ENCODE data around the gene NPM1. TPM values are rescaled to one million over a fixed set of nuclear protein-coding genes. Genes with fewer than 3 reads are reported as not detected.
A peak's percentile ranks its signal among the peaks of the same experiment; 100 is the strongest.
"Not testable (repeated sequence)": the region's sequence is repeated elsewhere in the genome, so short reads cannot be mapped to it uniquely, and the experiment has no call there.

NPM1 gene
- total RNA-seq, 2 donors from 2014 or later = 500 to 508 TPM

GRCh38 chr5:171379961-171380360, 7.7 kb upstream of the NPM1 start:
- DNase-seq (ENCODE audit: low spot score) = peak; percentile 58
- intact Hi-C loops (cut with DNase I) = no loop called here

DNA sequence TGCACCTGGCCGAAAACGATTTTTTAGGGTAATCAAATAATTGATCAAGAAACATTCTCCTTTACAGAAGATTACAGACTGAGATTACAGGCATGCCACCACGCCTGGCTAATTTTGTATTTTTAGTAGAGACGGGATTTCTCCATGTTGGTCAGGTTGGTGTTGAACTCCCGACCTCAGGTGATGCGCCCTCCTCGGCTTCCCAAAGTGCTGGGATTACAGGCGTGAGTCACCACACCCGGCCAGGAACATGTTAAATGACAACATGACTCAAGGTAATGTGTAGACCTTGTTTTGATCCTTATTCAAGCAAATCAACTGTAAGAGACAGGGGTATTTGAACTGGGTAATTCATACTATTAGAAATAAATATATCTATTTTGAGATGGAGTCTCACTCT, 3.2 kb upstream of the NPM1 start:
- DNase-seq (ENCODE audit: low spot score); intact Hi-C loops (cut with DNase I): not testable (repeated sequence)

DNA sequence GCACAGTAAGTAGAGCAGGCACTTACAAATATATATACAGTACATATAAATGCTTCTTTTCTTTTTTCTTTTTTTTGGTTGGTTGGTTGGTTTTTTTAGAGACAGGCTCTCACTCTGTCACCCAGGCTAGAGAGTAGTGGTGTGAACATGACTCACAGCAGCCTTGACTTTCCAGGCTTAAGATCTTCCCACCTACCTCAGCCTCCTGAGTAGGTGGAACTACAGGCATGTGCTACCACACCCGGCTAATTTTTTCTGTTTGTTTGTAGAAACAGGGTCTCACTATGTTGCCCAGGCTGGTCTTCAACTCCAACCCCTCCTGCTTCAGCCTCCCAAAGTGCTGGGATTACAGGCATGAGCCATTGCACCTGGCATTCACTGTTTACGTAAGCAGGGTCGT, 2.6 kb upstream of the NPM1 start:
- intact Hi-C loops (cut with DNase I); DNase-seq (ENCODE audit: low spot score): not testable (repeated sequence)

DNA sequence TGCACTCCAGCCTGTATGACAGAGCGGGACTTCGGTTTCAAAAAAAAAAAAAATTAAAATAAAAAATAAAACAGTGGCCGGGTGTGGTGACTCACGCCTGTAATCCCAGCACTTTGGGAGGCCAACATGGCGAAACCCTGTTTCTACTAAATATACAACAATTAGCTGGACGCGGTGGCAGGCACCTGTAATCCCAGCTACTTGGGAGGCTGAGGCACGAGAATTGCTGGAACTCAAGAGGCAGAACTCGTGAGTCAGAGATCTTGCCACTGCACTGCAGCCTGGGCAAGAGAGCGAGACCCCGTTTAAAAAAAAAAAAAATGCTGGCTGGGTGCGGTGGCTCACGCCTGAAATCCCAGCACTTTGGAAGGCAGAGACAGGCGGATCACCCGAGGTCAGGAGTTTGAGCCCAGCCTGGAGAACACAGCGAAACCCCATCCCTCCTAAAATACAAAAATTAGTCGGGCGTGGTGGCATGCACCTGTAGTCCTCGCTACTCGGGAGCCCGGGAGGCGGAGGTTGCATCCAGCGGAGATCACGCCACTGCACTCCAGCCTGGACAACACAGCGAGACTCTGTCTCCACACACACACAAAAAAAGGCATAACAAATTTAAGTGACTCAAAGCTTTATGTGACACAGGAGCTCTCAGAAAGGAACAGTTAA, 1.5 kb upstream of the NPM1 start:
- peak; percentile 41 for DNase-seq (ENCODE audit: low spot score)
- intact Hi-C loops (cut with DNase I) = no loop called here

- intact Hi-C loops (cut with DNase I) = no loop called here
- no peak for DNase-seq (ENCODE audit: low spot score)
Observed at GRCh38 chr5:171386861-171387344, 746 bp upstream of the NPM1 start.

GRCh38 chr5:171387970-171388815, 544 bp downstream of the NPM1 start:
- intact Hi-C loops (cut with DNase I) = no loop called here
- peak; percentile 93 for DNase-seq (ENCODE audit: low spot score)

- intact Hi-C loops (cut with DNase I) = no loop called here
- DNase-seq (ENCODE audit: low spot score) = no peak
Observed at GRCh38 chr5:171388816-171389168, 1.1 kb downstream of the NPM1 start.

GRCh38 chr5:171390883-171391677, 3.4 kb downstream of the NPM1 start:
- no peak for DNase-seq (ENCODE audit: low spot score)
- intact Hi-C loops (cut with DNase I) = no loop called here

- intact Hi-C loops (cut with DNase I) = no loop called here
- DNase-seq (ENCODE audit: low spot score) = no peak
Observed at GRCh38 chr5:171391996-171392577, 4.4 kb downstream of the NPM1 start.

DNA sequence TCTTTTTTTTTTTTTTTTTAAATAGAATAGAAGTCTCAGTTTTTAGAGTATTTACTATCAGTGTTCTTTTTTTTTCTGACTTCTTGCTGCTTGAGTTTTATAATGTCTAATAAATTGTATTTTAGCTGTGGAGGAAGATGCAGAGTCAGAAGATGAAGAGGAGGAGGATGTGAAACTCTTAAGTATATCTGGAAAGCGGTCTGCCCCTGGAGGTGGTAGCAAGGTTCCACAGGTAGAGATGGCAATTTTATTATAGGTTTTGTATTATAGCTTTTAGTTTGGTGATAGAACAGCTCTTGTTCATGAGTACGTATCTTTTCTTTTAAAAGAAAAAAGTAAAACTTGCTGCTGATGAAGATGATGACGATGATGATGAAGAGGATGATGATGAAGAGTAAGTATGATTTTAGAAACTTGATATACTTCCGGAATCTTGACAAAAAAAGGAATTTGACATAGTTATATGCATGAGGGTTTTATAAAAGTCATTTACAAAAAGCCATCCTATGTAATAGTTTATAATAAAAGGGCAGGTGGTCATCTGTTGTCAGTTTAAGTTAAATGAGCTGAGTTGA, 5.0 kb downstream of the NPM1 start:
- no peak for DNase-seq (ENCODE audit: low spot score)
- intact Hi-C loops (cut with DNase I) = no loop called here

DNA sequence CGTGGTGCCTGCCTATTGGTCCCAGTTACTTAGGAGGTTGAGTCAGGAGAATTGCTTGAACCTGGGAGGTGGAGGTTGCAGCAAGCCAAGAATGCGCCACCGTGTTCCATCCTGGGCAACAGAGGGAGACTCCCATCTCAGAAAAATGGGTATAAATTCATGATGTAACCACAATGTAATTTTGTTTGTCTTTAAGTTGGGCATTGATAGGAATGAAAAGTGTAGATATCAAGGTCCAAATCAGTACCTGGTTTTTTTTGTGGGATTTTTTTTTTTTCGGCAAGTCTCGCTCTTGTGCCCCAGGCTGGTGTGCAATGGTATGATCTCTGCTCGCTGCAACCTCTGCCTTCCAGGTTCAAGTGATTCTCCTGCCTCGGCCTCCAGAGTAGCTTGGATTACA, 7.4 kb downstream of the NPM1 start:
- DNase-seq (ENCODE audit: low spot score) = no peak
- intact Hi-C loops (cut with DNase I) = no loop called here

- DNase-seq (ENCODE audit: low spot score); intact Hi-C loops (cut with DNase I): not testable (repeated sequence)
Observed at GRCh38 chr5:171396583-171396982, 8.9 kb downstream of the NPM1 start.

GRCh38 chr5:171397190-171397589, 9.5 kb downstream of the NPM1 start:
- intact Hi-C loops (cut with DNase I) = no loop called here
- no peak for DNase-seq (ENCODE audit: low spot score)

GRCh38 chr5:171397599-171397998, 9.9 kb downstream of the NPM1 start:
- no peak for DNase-seq (ENCODE audit: low spot score)
- intact Hi-C loops (cut with DNase I) = no loop called here

DNA sequence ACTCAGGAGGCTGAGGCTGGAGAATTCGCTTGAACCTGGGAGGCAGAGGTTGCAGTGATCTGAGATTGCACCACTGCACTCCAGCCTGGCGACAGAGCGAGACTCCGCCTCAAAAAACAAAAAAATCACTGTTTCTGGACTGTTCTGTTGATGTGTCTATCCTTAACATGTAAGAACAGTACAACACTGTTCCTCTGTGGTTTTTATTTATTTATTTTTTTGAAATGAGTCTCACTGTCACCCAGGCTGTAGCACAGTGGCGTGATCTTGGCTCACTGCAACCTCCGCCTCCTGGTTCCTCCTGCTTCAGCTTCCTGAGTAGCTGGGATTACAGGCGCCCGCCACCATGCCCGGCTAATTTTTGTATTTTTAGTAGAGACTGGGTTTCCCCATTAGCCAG, 11.0 kb downstream of the NPM1 start:
- intact Hi-C loops (cut with DNase I); DNase-seq (ENCODE audit: low spot score): not testable (repeated sequence)

DNA sequence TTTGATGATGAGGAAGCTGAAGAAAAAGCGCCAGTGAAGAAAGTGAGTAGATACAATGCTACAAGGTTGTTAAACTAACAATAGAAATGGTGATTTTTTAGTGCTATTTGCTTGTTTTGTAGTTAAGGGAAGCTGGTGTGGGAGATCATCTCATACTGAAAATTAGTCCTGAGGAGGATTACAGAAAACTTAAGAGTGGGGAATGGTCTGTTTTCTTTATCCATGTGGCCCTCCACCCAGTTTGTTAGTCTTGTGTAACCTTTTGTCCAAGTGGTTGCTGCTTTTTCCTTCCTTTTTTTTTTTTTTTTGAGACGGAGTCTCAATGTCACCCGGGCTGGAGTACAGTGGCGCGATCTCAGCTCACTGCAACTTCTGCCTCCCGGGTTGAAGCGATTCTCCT, 12.5 kb downstream of the NPM1 start:
- no peak for DNase-seq (ENCODE audit: low spot score)
- intact Hi-C loops (cut with DNase I) = no loop called here

- no peak for DNase-seq (ENCODE audit: low spot score)
- intact Hi-C loops (cut with DNase I) = no loop called here
Observed at GRCh38 chr5:171401167-171401947, 13.7 kb downstream of the NPM1 start.

DNA sequence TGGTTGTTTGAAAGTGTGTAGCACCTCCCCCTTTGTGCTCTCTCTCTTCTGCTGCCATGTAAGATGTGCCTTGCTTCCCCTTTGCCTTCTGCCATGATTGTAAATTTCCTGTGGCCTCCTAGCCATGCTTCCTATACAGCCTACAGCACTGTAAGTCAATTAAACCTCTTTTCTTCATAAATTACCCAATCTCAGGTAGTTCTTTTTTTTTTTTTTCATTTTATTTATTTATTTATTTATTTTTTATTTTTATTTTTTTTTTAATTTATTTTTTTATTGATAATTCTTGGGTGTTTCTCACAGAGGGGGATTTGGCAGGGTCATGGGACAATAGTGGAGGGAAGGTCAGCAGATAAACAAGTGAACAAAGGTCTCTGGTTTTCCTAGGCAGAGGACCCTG, 15.1 kb downstream of the NPM1 start:
- DNase-seq (ENCODE audit: low spot score) = not testable (repeated sequence)

GRCh38 chr5:171405615-171406014, 18.0 kb downstream of the NPM1 start:
- DNase-seq (ENCODE audit: low spot score) = no peak
- intact Hi-C loops (cut with DNase I) = no loop called here

More for the DNA sequence above, 15.1 kb downstream of the NPM1 start:
- intact Hi-C loops (cut with DNase I) = not testable (repeated sequence)

Data from posterior vena cava (tissue), 2 donors.